ENCODE measurements around the gene IFI16.
"Not testable (repeated sequence)": the region's sequence is repeated elsewhere in the genome, so short reads cannot be mapped to it uniquely, and the experiment has no call there.

The IFI16 gene

GRCh38 chr1:159000070-159000409 lies 9.7 kb upstream of the IFI16 start:
- TF ChIP-seq CTCF (IDR thresholded peaks at IDR 0.05; ENCODE audit: borderline replicate concordance, extremely low read depth, low read length, poor library complexity, severe bottlenecking) (no peak), EZH2 (IDR thresholded peaks at IDR 0.05; ENCODE audit: borderline replicate concordance, low read depth, low read length, severe bottlenecking) (no peak)
- H3K27ac ChIP-seq (ENCODE audit: low read length), result no peak overlapping the region
- H3K4me2 ChIP-seq (ENCODE audit: insufficient read depth, low read length), result no peak overlapping the region
- H3K9ac ChIP-seq (ENCODE audit: low read depth, low read length), result no peak overlapping the region
- no peak for ATAC-seq (ENCODE audit: insufficient read depth, low read depth)
- no peaks in the 10 kb centered on the region for H3K27me3 ChIP-seq (ENCODE audit: insufficient read depth, low read length, poor library complexity)
- H3K4me1 ChIP-seq (ENCODE audit: insufficient read depth, low read length), result peaks cover 6% of the 10 kb centered on the region
- no peaks in the 10 kb centered on the region for H3K36me3 ChIP-seq (ENCODE audit: insufficient read depth, low read length)
- no peaks in the 10 kb centered on the region for H4K20me1 ChIP-seq (ENCODE audit: insufficient read depth, low read length)
- H3K79me2 ChIP-seq (ENCODE audit: insufficient read depth, low read length), result no peaks in the 10 kb centered on the region
- DNase-seq, result no peak
- no peaks in the 10 kb centered on the region for H3K9me3 ChIP-seq (ENCODE audit: insufficient read depth, low read length, severe bottlenecking)
- H3K4me3 ChIP-seq (ENCODE audit: low read depth in 1 of 2, low read length in 2 of 2), result no peak overlapping the region
- H2AFZ ChIP-seq (ENCODE audit: low read depth, low read length), result no peak overlapping the region

GRCh38 chr1:159000625-159001024 lies 9.1 kb upstream of the IFI16 start:
- no peak for ATAC-seq (ENCODE audit: insufficient read depth, low read depth)
- Histone ChIP-seq H3K36me3 (ENCODE audit: insufficient read depth, low read length) (no peaks in the 10 kb centered on the region), H3K9ac (ENCODE audit: low read depth, low read length) (no peak overlapping the region), H3K4me1 (ENCODE audit: insufficient read depth, low read length) (peaks cover 6% of the 10 kb centered on the region), H4K20me1 (ENCODE audit: insufficient read depth, low read length) (no peaks in the 10 kb centered on the region), H3K27me3 (ENCODE audit: insufficient read depth, low read length, poor library complexity) (no peaks in the 10 kb centered on the region), H3K4me2 (ENCODE audit: insufficient read depth, low read length) (no peak overlapping the region), H3K4me3 (ENCODE audit: low read depth in 1 of 2, low read length in 2 of 2) (no peak overlapping the region), H3K9me3 (ENCODE audit: insufficient read depth, low read length, severe bottlenecking) (no peaks in the 10 kb centered on the region), H3K27ac (ENCODE audit: low read length) (no peak overlapping the region), H3K79me2 (ENCODE audit: insufficient read depth, low read length) (no peaks in the 10 kb centered on the region), H2AFZ (ENCODE audit: low read depth, low read length) (no peak overlapping the region)
- no peak for DNase-seq
- TF ChIP-seq EZH2 (IDR thresholded peaks at IDR 0.05; ENCODE audit: borderline replicate concordance, low read depth, low read length, severe bottlenecking) (no peak), CTCF (IDR thresholded peaks at IDR 0.05; ENCODE audit: borderline replicate concordance, extremely low read depth, low read length, poor library complexity, severe bottlenecking) (no peak)

GRCh38 chr1:159005161-159005560 lies 4.5 kb upstream of the IFI16 start:
- Histone ChIP-seq H3K9me3 (ENCODE audit: insufficient read depth, low read length, severe bottlenecking) (no peaks in the 10 kb centered on the region), H3K79me2 (ENCODE audit: insufficient read depth, low read length) (peaks cover 11% of the 10 kb centered on the region), H3K27ac (ENCODE audit: low read length) (no peak overlapping the region), H3K4me3 (ENCODE audit: low read depth in 1 of 2, low read length in 2 of 2) (no peak overlapping the region), H3K4me1 (ENCODE audit: insufficient read depth, low read length) (peaks cover 20% of the 10 kb centered on the region), H3K27me3 (ENCODE audit: insufficient read depth, low read length, poor library complexity) (no peaks in the 10 kb centered on the region), H4K20me1 (ENCODE audit: insufficient read depth, low read length) (no peaks in the 10 kb centered on the region), H2AFZ (ENCODE audit: low read depth, low read length) (0 out of 2 replicates have a peak overlapping the region, but pooled peaks have one; percentile 2), H3K9ac (ENCODE audit: low read depth, low read length) (no peak overlapping the region), H3K36me3 (ENCODE audit: insufficient read depth, low read length) (no peaks in the 10 kb centered on the region), H3K4me2 (ENCODE audit: insufficient read depth, low read length) (no peak overlapping the region)
- ATAC-seq (ENCODE audit: insufficient read depth, low read depth) (no peak), DNase-seq (no peak)
- TF ChIP-seq CTCF (IDR thresholded peaks at IDR 0.05; ENCODE audit: borderline replicate concordance, extremely low read depth, low read length, poor library complexity, severe bottlenecking) (no peak), EZH2 (IDR thresholded peaks at IDR 0.05; ENCODE audit: borderline replicate concordance, low read depth, low read length, severe bottlenecking) (no peak)

- H3K79me2 ChIP-seq (ENCODE audit: insufficient read depth, low read length), result peaks cover 16% of the 10 kb centered on the region
- no peaks in the 10 kb centered on the region for H3K27me3 ChIP-seq (ENCODE audit: insufficient read depth, low read length, poor library complexity)
- H4K20me1 ChIP-seq (ENCODE audit: insufficient read depth, low read length), result no peaks in the 10 kb centered on the region
- no peaks in the 10 kb centered on the region for H3K9me3 ChIP-seq (ENCODE audit: insufficient read depth, low read length, severe bottlenecking)
- H2AFZ ChIP-seq (ENCODE audit: low read depth, low read length), result no peak overlapping the region; the same call in 1 of the 2 replicates
- H3K9ac ChIP-seq (ENCODE audit: low read depth, low read length), result no peak overlapping the region
- H3K4me2 ChIP-seq (ENCODE audit: insufficient read depth, low read length), result no peak overlapping the region
- no peak overlapping the region for H3K4me3 ChIP-seq (ENCODE audit: low read depth in 1 of 2, low read length in 2 of 2)
- no peak for TF ChIP-seq CTCF (IDR thresholded peaks at IDR 0.05; ENCODE audit: borderline replicate concordance, extremely low read depth, low read length, poor library complexity, severe bottlenecking)
- no peak for TF ChIP-seq EZH2 (IDR thresholded peaks at IDR 0.05; ENCODE audit: borderline replicate concordance, low read depth, low read length, severe bottlenecking)
- ATAC-seq (ENCODE audit: insufficient read depth, low read depth) (no peak), DNase-seq (no peak)
- no peaks in the 10 kb centered on the region for H3K36me3 ChIP-seq (ENCODE audit: insufficient read depth, low read length)
- H3K27ac ChIP-seq (ENCODE audit: low read length), result no peak overlapping the region
- H3K4me1 ChIP-seq (ENCODE audit: insufficient read depth, low read length), result peaks cover 20% of the 10 kb centered on the region
These were observed 4.0 kb upstream of the IFI16 start for GRCh38 chr1:159005676-159006075.

GRCh38 chr1:159006210-159006807 lies 3.4 kb upstream of the IFI16 start:
- H3K4me3 ChIP-seq (ENCODE audit: low read depth in 1 of 2, low read length in 2 of 2); H3K4me2 ChIP-seq (ENCODE audit: insufficient read depth, low read length); H3K27ac ChIP-seq (ENCODE audit: low read length); H3K9me3 ChIP-seq (ENCODE audit: insufficient read depth, low read length, severe bottlenecking); H3K9ac ChIP-seq (ENCODE audit: low read depth, low read length); ATAC-seq (ENCODE audit: insufficient read depth, low read depth); H3K27me3 ChIP-seq (ENCODE audit: insufficient read depth, low read length, poor library complexity); DNase-seq; H4K20me1 ChIP-seq (ENCODE audit: insufficient read depth, low read length); H3K36me3 ChIP-seq (ENCODE audit: insufficient read depth, low read length); H2AFZ ChIP-seq (ENCODE audit: low read depth, low read length): not testable (repeated sequence)
- H3K79me2 ChIP-seq (ENCODE audit: insufficient read depth, low read length), result peaks cover 23% of the 10 kb centered on the region
- peaks cover 20% of the 10 kb centered on the region for H3K4me1 ChIP-seq (ENCODE audit: insufficient read depth, low read length)

All from DND-41 (cell line).